ENCODE results near the gene JMJD7. TPM values are rescaled to one million over a fixed set of nuclear protein-coding genes. Genes with fewer than 3 reads are reported as not detected.

JMJD7 gene
- total and polyA plus RNA-seq, 9 of the 15 experiments (the other 6 are each of a cell fraction or from before 2014, with no cell fraction given): 1.2 to 13.9 (median 6.1) TPM

DNA sequence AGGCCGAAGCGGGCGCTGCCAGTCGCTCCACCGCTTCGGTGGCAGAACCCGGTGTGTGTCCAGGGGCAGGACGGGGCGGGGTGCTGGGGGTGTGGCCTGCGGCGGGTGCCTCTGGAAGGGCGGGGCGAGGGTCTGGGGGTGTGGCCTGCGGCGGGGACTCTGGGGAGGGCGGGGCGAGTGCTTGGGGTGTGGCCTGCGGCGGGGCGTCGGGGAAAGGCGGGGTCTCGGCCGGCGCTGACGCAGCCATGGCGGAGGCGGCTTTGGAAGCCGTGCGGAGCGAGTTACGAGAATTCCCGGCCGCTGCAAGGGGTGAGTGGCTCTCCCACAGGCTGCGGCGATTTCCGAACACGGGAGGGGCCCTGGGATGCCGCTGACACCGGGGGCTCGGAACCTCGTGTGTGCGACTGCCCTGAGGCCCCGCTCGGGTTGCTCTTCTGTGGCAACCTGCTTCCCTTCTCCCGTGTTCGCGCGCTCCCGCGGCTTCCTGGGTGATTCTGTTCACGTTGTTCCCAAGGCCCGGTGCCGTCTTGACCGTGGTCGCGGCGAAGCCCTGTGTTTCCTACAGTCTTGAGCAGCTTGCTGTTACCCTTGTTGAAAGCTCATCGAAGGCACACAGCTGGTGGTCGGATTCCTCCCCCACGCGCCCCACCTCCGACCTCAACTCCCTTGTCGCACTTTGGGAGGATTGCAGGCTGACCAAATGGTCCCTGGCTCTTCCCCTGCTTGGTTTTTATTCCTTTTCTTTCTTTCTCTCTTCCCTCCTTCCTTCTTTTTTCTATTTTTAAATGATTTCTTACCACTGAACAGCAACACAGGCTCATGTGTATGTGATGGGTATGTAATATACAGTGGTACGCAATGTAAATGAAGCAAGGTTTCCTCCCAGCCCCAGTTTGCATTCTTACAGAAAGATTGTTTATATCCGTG lies at the start of gene JMJD7 (continued):
- TF ChIP-seq ESRRA (IDR thresholded peaks at IDR 0.05; ENCODE audit: borderline replicate concordance, low read depth) (peak; percentile 32; the same call in 1 of the 2 replicates), ZNF133 (CRISPR knock-in tag; IDR thresholded peaks at IDR 0.05) (0 out of 2 replicates have a peak, but pooled peaks have one; percentile 26), SMAD4 (CRISPR knock-in tag; conservative IDR thresholded peaks at IDR 0.05) (0 out of 2 replicates have a peak, but pooled peaks have one; percentile 40), SMAD3 (CRISPR knock-in tag; conservative IDR thresholded peaks at IDR 0.05) (no peak), ZBTB1 (CRISPR knock-in tag; IDR thresholded peaks at IDR 0.05; ENCODE audit: borderline replicate concordance, low read depth) (no peak), NR2F6 (CRISPR knock-in tag; IDR thresholded peaks at IDR 0.05) (no peak), RCOR1 (IDR thresholded peaks at IDR 0.05; ENCODE audit: borderline replicate concordance in 1 of 2, low read depth in 2 of 2, low read length in 2 of 2) (peak in 1 of 2 experiments; percentile 10; a peak in 1 of 4 replicates), PURB (CRISPR knock-in tag; IDR thresholded peaks at IDR 0.05; ENCODE audit: low read depth) (no peak), ZNF274 (IDR thresholded peaks at IDR 0.05; ENCODE audit: borderline replicate concordance, low read depth, low read length) (no peak), SIRT6 (IDR thresholded peaks at IDR 0.05; ENCODE audit: low read depth, low read length) (no peak), ZNF449 (CRISPR knock-in tag; IDR thresholded peaks at IDR 0.05) (no peak), CCNT2 (IDR thresholded peaks at IDR 0.05; ENCODE audit: borderline replicate concordance, extremely low read depth, insufficient read length, low read depth, low read length) (peak; percentile 72), ATF7 (IDR thresholded peaks at IDR 0.05) (peak; percentile 63), ZSCAN32 (CRISPR knock-in tag; IDR thresholded peaks at IDR 0.05) (peak; percentile 35; the same call in 1 of the 2 replicates), ZNF764 (CRISPR knock-in tag; IDR thresholded peaks at IDR 0.05; ENCODE audit: low read depth) (no peak), RERE (CRISPR knock-in tag; IDR thresholded peaks at IDR 0.05; ENCODE audit: borderline replicate concordance) (no peak), TAF15 (IDR thresholded peaks at IDR 0.05; ENCODE audit: low read depth, low read length) (no peak), TOE1 (IDR thresholded peaks at IDR 0.05; ENCODE audit: borderline replicate concordance) (no peak), TOE1 (CRISPR knock-in tag; IDR thresholded peaks at IDR 0.05; ENCODE audit: borderline replicate concordance, low read depth) (no peak), HDAC8 (tag; IDR thresholded peaks at IDR 0.05) (no peak), ZNF140 (CRISPR knock-in tag; IDR thresholded peaks at IDR 0.05) (no peak)
